Mesothelial cell of epicardium (in vitro differentiated cells): ENCODE results near the gene RAB7A. TPM values are rescaled to one million over a fixed set of nuclear protein-coding genes. Genes with fewer than 3 reads are reported as not detected.

ENCODE experiments used
- DNase-seq, 2 experiments: peaks; one replicate each; pipeline ENCODE4 v3.0.0; 2021; ENCODE audit warnings: low spot score in 2 of 2; ENCODE audit not compliant: unreplicated experiment in 2 of 2
- H3K27ac Mint-ChIP-seq: 2 replicates; pipeline ENCODE4 v1.8.0; 2021; ENCODE audit warnings: mixed read lengths
- H3K27me3 Mint-ChIP-seq: 2 replicates; pipeline ENCODE4 v1.8.0; 2021; ENCODE audit warnings: low read depth, mixed read lengths
- H3K36me3 Mint-ChIP-seq: 2 replicates; pipeline ENCODE4 v1.8.0; 2021; ENCODE audit warnings: mixed read lengths
- H3K4me1 Mint-ChIP-seq: 2 replicates; pipeline ENCODE4 v1.8.0; 2021; ENCODE audit warnings: mixed read lengths
- H3K4me3 Mint-ChIP-seq: 2 replicates; pipeline ENCODE4 v1.8.0; 2021; ENCODE audit warnings: mild to moderate bottlenecking, moderate library complexity, mixed read lengths
- H3K9me3 Mint-ChIP-seq: 2 replicates; pipeline ENCODE4 v1.8.0; 2021; ENCODE audit warnings: mixed read lengths
- CTCF ChIP-seq: fragments of 200-600 bp; sonication (generic); IDR thresholded peaks from one replicate; pipeline ENCODE4 v1.5.0; 2021; ENCODE audit warnings: antibody characterized with exemption; ENCODE audit not compliant: unreplicated experiment
- total RNA-seq: library from RNA; stranded (reverse); gene quantifications from 3 replicates; pipeline ENCODE4 v1.2.1, GENCODE V29; 2021

The RAB7A gene
- total RNA-seq, 1 donor from 2014 or later: 133 TPM

- peaks cover 11% of the 10 kb centered on the region for H3K4me1 Mint-ChIP-seq
- no peaks in the 10 kb centered on the region for H3K27me3 Mint-ChIP-seq
- TF ChIP-seq CTCF: no peak
- H3K36me3 Mint-ChIP-seq: no peaks in the 10 kb centered on the region
- H3K4me3 Mint-ChIP-seq: no peak overlapping the region
- H3K9me3 Mint-ChIP-seq: peaks cover 3% of the 10 kb centered on the region
- no peak for DNase-seq
- H3K27ac Mint-ChIP-seq: no peak overlapping the region
These were observed 123.0 kb downstream of the RAB7A start for GRCh38 chr3:128848936-128849335.

GRCh38 chr3:128849911-128850455 is 124.0 kb downstream of the RAB7A start:
- Mint-ChIP-seq H3K27me3 (no peaks in the 10 kb centered on the region), H3K36me3 (peaks cover 5% of the 10 kb centered on the region), H3K27ac (no peak overlapping the region), H3K4me3 (no peak overlapping the region), H3K9me3 (peaks cover 12% of the 10 kb centered on the region), H3K4me1 (peaks cover 10% of the 10 kb centered on the region)
- no peak for TF ChIP-seq CTCF
- DNase-seq: no peak

- peaks cover 18% of the 10 kb centered on the region for H3K9me3 Mint-ChIP-seq
- H3K4me1 Mint-ChIP-seq: peaks cover 5% of the 10 kb centered on the region
- no peak for TF ChIP-seq CTCF
- no peak overlapping the region for H3K4me3 Mint-ChIP-seq
- no peaks in the 10 kb centered on the region for H3K27me3 Mint-ChIP-seq
- no peak overlapping the region for H3K27ac Mint-ChIP-seq
- no peak for DNase-seq
- H3K36me3 Mint-ChIP-seq: peaks cover 5% of the 10 kb centered on the region
These were observed 124.6 kb downstream of the RAB7A start for GRCh38 chr3:128850544-128850943.

- Mint-ChIP-seq H3K36me3 (peaks cover 5% of the 10 kb centered on the region), H3K27me3 (no peaks in the 10 kb centered on the region), H3K4me3 (no peak overlapping the region), H3K9me3 (peaks cover 20% of the 10 kb centered on the region), H3K4me1 (no peaks in the 10 kb centered on the region), H3K27ac (no peak overlapping the region)
- DNase-seq: no peak
- no peak for TF ChIP-seq CTCF
These were observed 125.6 kb downstream of the RAB7A start for GRCh38 chr3:128851601-128852000.

- H3K27me3 Mint-ChIP-seq: no peaks in the 10 kb centered on the region
- H3K4me3 Mint-ChIP-seq: no peak overlapping the region
- no peak for TF ChIP-seq CTCF
- H3K36me3 Mint-ChIP-seq: peaks cover 14% of the 10 kb centered on the region
- no peaks in the 10 kb centered on the region for H3K4me1 Mint-ChIP-seq
- H3K9me3 Mint-ChIP-seq: peaks cover 37% of the 10 kb centered on the region
- H3K27ac Mint-ChIP-seq: no peak overlapping the region
- no peak for DNase-seq
These were observed 127.8 kb downstream of the RAB7A start for GRCh38 chr3:128853826-128854225.

- TF ChIP-seq CTCF: no peak
- Mint-ChIP-seq H3K27me3 (no peaks in the 10 kb centered on the region), H3K27ac (no peak overlapping the region), H3K36me3 (peaks cover 16% of the 10 kb centered on the region), H3K4me1 (no peaks in the 10 kb centered on the region), H3K9me3 (peaks cover 44% of the 10 kb centered on the region), H3K4me3 (no peak overlapping the region)
- DNase-seq: no peak
These were observed 128.5 kb downstream of the RAB7A start for GRCh38 chr3:128854475-128854874.
